ENCODE data around the gene PRPS1L1.

The PRPS1L1 gene

GRCh38 chr7:18027628-18028027, at the start of gene PRPS1L1:
Gene PRPS1L1, minus strand, starts transcription at chr7:18027846.
- Histone ChIP-seq H3K4me1 (ENCODE audit: low read length) (no peaks in the 10 kb centered on the region), H3K27me3 (ENCODE audit: low read depth, low read length) (no peaks in the 10 kb centered on the region), H2AFZ (ENCODE audit: low read depth, low read length) (no peak within 1 kb of the TSS), H3K79me2 (ENCODE audit: low read length) (no peaks in the 10 kb centered on the region), H3K36me3 (replicated peaks; ENCODE audit: low read depth, low read length) (no peaks in the 10 kb centered on the region), H3K27ac (ENCODE audit: low read length) (no peak within 1 kb of the TSS), H3K4me2 (ENCODE audit: low read length) (no peak within 1 kb of the TSS), H3K4me3 (ENCODE audit: low read length) (no peak within 1 kb of the TSS), H3K9me3 (ENCODE audit: insufficient read depth, low read length) (no peaks in the 10 kb centered on the region), H4K20me1 (ENCODE audit: insufficient read depth, low read length) (no peaks in the 10 kb centered on the region), H3K9ac (ENCODE audit: low read length) (no peak within 1 kb of the TSS)
- TF ChIP-seq CTCF (IDR thresholded peaks at IDR 0.05; ENCODE audit: low read depth, low read length) (no peak), EZH2phosphoT487 (IDR thresholded peaks at IDR 0.05; ENCODE audit: low read depth) (no peak)

- Histone ChIP-seq H4K20me1 (ENCODE audit: insufficient read depth, low read length) (no peaks in the 10 kb centered on the region), H2AFZ (ENCODE audit: low read depth, low read length) (no peak overlapping the region), H3K4me3 (ENCODE audit: low read length) (no peak overlapping the region), H3K9me3 (ENCODE audit: insufficient read depth, low read length) (no peaks in the 10 kb centered on the region), H3K4me2 (ENCODE audit: low read length) (no peak overlapping the region), H3K27me3 (ENCODE audit: low read depth, low read length) (no peaks in the 10 kb centered on the region), H3K36me3 (replicated peaks; ENCODE audit: low read depth, low read length) (no peaks in the 10 kb centered on the region), H3K4me1 (ENCODE audit: low read length) (no peaks in the 10 kb centered on the region), H3K9ac (ENCODE audit: low read length) (no peak overlapping the region), H3K27ac (ENCODE audit: low read length) (no peak overlapping the region), H3K79me2 (ENCODE audit: low read length) (no peaks in the 10 kb centered on the region)
- TF ChIP-seq CTCF (IDR thresholded peaks at IDR 0.05; ENCODE audit: low read depth, low read length): no peak
- TF ChIP-seq EZH2phosphoT487 (IDR thresholded peaks at IDR 0.05; ENCODE audit: low read depth): no peak
These were observed 48.8 kb upstream of the PRPS1L1 start for GRCh38 chr7:18076461-18076860.

- H3K27ac ChIP-seq (ENCODE audit: low read length): no peak overlapping the region
- no peak overlapping the region for H3K4me2 ChIP-seq (ENCODE audit: low read length)
- peaks cover 2% of the 10 kb centered on the region; the same call in 1 of the 2 replicates for H3K4me1 ChIP-seq (ENCODE audit: low read length)
- H3K9ac ChIP-seq (ENCODE audit: low read length): no peak overlapping the region
- TF ChIP-seq EZH2phosphoT487 (IDR thresholded peaks at IDR 0.05; ENCODE audit: low read depth) (no peak), CTCF (IDR thresholded peaks at IDR 0.05; ENCODE audit: low read depth, low read length) (no peak)
- no peak overlapping the region for H2AFZ ChIP-seq (ENCODE audit: low read depth, low read length)
- no peaks in the 10 kb centered on the region for H4K20me1 ChIP-seq (ENCODE audit: insufficient read depth, low read length)
- no peaks in the 10 kb centered on the region for H3K27me3 ChIP-seq (ENCODE audit: low read depth, low read length)
- no peaks in the 10 kb centered on the region for H3K36me3 ChIP-seq (replicated peaks; ENCODE audit: low read depth, low read length)
- H3K4me3 ChIP-seq (ENCODE audit: low read length): no peak overlapping the region
- H3K79me2 ChIP-seq (ENCODE audit: low read length): no peaks in the 10 kb centered on the region
- H3K9me3 ChIP-seq (ENCODE audit: insufficient read depth, low read length): no peaks in the 10 kb centered on the region
These were observed 41.1 kb upstream of the PRPS1L1 start for GRCh38 chr7:18068745-18069144.

GRCh38 chr7:18064242-18064838, 36.7 kb upstream of the PRPS1L1 start:
- Histone ChIP-seq H4K20me1 (ENCODE audit: insufficient read depth, low read length) (no peaks in the 10 kb centered on the region), H3K36me3 (replicated peaks; ENCODE audit: low read depth, low read length) (no peaks in the 10 kb centered on the region), H3K4me2 (ENCODE audit: low read length) (no peak overlapping the region), H3K27me3 (ENCODE audit: low read depth, low read length) (no peaks in the 10 kb centered on the region), H2AFZ (ENCODE audit: low read depth, low read length) (no peak overlapping the region), H3K9ac (ENCODE audit: low read length) (no peak overlapping the region), H3K4me3 (ENCODE audit: low read length) (no peak overlapping the region), H3K79me2 (ENCODE audit: low read length) (no peaks in the 10 kb centered on the region), H3K4me1 (ENCODE audit: low read length) (peaks cover 7% of the 10 kb centered on the region; the same call in 1 of the 2 replicates), H3K27ac (ENCODE audit: low read length) (no peak overlapping the region), H3K9me3 (ENCODE audit: insufficient read depth, low read length) (no peaks in the 10 kb centered on the region)
- peak; percentile 63 for TF ChIP-seq CTCF (IDR thresholded peaks at IDR 0.05; ENCODE audit: low read depth, low read length)
- no peak for TF ChIP-seq EZH2phosphoT487 (IDR thresholded peaks at IDR 0.05; ENCODE audit: low read depth)
